H1 (cell line): Measurements from ENCODE around the gene IPO9. TPM values are rescaled to one million over a fixed set of nuclear protein-coding genes. Genes with fewer than 3 reads are reported as not detected.

Experiments used
- CBX8 ChIP-seq: fragments of 300-800, 300-1000 bp; sonication (generic); IDR thresholded peaks from 2 replicates; pipeline ENCODE4 v1.7.1; 2016; ENCODE audit warnings: low read depth, low read length, borderline replicate concordance
- CHD7 ChIP-seq: fragments of 300-600 bp; sonication (generic); IDR thresholded peaks from 2 replicates; pipeline ENCODE4 v1.7.1; 2012; ENCODE audit warnings: low read length, moderate library complexity, mild to moderate bottlenecking, inconsistent platforms; ENCODE audit not compliant: insufficient replicate concordance
- CTCF ChIP-seq, 3 experiments: IDR thresholded peaks; 1 replicate in 2 of 3; 2 replicates in 1 of 3; pipeline versions ENCODE4 v1.5.1 to v1.6.1; 2011; ENCODE audit warnings: low read length in 3 of 3, mild to moderate bottlenecking in 3 of 3, inconsistent platforms in 2 of 3, low read depth in 1 of 3, moderate library complexity in 1 of 3; ENCODE audit not compliant: insufficient read depth in 1 of 3; ENCODE audit errors: control extremely low read depth in 1 of 3
- RBBP5 ChIP-seq: IDR thresholded peaks from 2 replicates; pipeline ENCODE4 v1.7.1; 2012; ENCODE audit warnings: low read depth, mild to moderate bottlenecking, inconsistent platforms, low read length, moderate library complexity, borderline replicate concordance
- SIN3A ChIP-seq, 2 experiments: IDR thresholded peaks in 1 of 2; conservative IDR thresholded peaks in 1 of 2; 2 replicates each; pipeline ENCODE4 v1.6.1; 2011 to 2012; ENCODE audit warnings: low read length in 2 of 2, improper control_type of control experiment in 1 of 2, low read depth in 1 of 2, mild to moderate bottlenecking in 1 of 2
- TAF1 ChIP-seq: IDR thresholded peaks from 2 replicates; pipeline ENCODE4 v1.6.1; 2011; ENCODE audit warnings: mild to moderate bottlenecking, low read depth, low read length
- TBP ChIP-seq: IDR thresholded peaks from 2 replicates; pipeline ENCODE4 v1.6.1; 2011; ENCODE audit warnings: low read depth, low read length, improper control_type of control experiment
- TEAD4 ChIP-seq: IDR thresholded peaks from 2 replicates; pipeline ENCODE4 v1.6.1; 2012; ENCODE audit warnings: low read depth, low read length, inconsistent platforms, mixed read lengths
- polyA plus RNA-seq, 7 experiments: library from polyadenylated mRNA; depleted of rRNA in 3 of 7; stranded (reverse) in 5 of 7; unstranded in 2 of 7; fragments of >200 nt in 5 of 7; fragments of 200-250 nt in 2 of 7; gene quantifications; 1 replicate in 5 of 7; 2 replicates in 1 of 7; 4 replicates in 1 of 7; pipeline versions ENCODE4 v1.2.1 to v1.2.3, GENCODE V29; 2011 to 2013; ENCODE audit warnings: missing spikeins in 2 of 7, mixed read lengths in 2 of 7
- total RNA-seq: library from RNA; stranded (reverse); fragmentation: NEBNext Ultra II Directional; extraction: Animal tissue kit (Norgen Biotek cat#: 25700); gene quantifications from 2 replicates; pipeline ENCODE4 v1.2.1, GENCODE V29; 2021

Gene IPO9
- total and polyA plus RNA-seq, 2 of the 8 experiments (the other 6 are each of a cell fraction or from before 2014, with no cell fraction given), result 61.0 to 122 TPM

- TF ChIP-seq SIN3A (conservative IDR thresholded peaks at IDR 0.05 in 1 of 2, IDR thresholded peaks at IDR 0.05 in 1 of 2; ENCODE audit: low read depth in 1 of 2, low read length in 2 of 2) (no peak), RBBP5 (no peak), CTCF (IDR thresholded peaks at IDR 0.05; ENCODE audit: control extremely low read depth in 1 of 3, insufficient read depth in 1 of 3, low read depth in 1 of 3, low read length in 3 of 3) (no peak), CHD7 (no peak), TBP (no peak), CBX8 (no peak), TEAD4 (no peak), TAF1 (no peak)
- TF ChIP-seq, all 59 proteins: peak for 0
Observed at GRCh38 chr1:201880928-201881571, 52.1 kb downstream of the IPO9 start (continued).
